Measurements from ENCODE around the gene PARS2. TPM values are rescaled to one million over a fixed set of nuclear protein-coding genes. Genes with fewer than 3 reads are reported as not detected.

Gene PARS2
- total RNA-seq, 1 donor from 2014 or later, result 5.4 TPM

GRCh38 chr1:54800899-54801759 is 36.8 kb upstream of the PARS2 start, which contains the start of gene TTC22:
TSS of gene TTC22 (minus strand) at chr1:54801323. CDS start at chr1:54801163, 160 bp downstream.
- H3K36me3 Mint-ChIP-seq (ENCODE audit: low read depth, unreplicated experiment), result peaks cover 1% of the 10 kb centered on the region
- no peaks in the 10 kb centered on the region for H3K9me3 ChIP-seq (ENCODE audit: insufficient read depth, low read depth, low read length)
- no peaks in the 10 kb centered on the region for H4K20me1 ChIP-seq (ENCODE audit: insufficient read depth, low read length)
- H3K79me2 ChIP-seq (ENCODE audit: insufficient read depth, low read length), result no peaks in the 10 kb centered on the region
- H3K4me1 ChIP-seq (ENCODE audit: insufficient read depth, low read length), result peaks cover 3% of the 10 kb centered on the region
- H2AFZ ChIP-seq (ENCODE audit: low read depth, low read length), result peak within 1 kb of the TSS; percentile 52
- no peak within 1 kb of the TSS for H3K27ac Mint-ChIP-seq (ENCODE audit: unreplicated experiment)
- DNase-seq (ENCODE audit: low read depth), result no peak
- H3K9ac ChIP-seq (ENCODE audit: low read length), result no peak within 1 kb of the TSS
- H3K9me3 Mint-ChIP-seq (ENCODE audit: unreplicated experiment), result no peaks in the 10 kb centered on the region
- H3K27me3 ChIP-seq (ENCODE audit: insufficient read depth, low read length), result peaks cover 36% of the 10 kb centered on the region
- FAIRE-seq, result no peak
- H3K36me3 ChIP-seq (ENCODE audit: insufficient read depth, low read length), result no peaks in the 10 kb centered on the region
- TF ChIP-seq CTCF (IDR thresholded peaks at IDR 0.05; ENCODE audit: insufficient read depth, low read depth, low read length), result no peak
- TF ChIP-seq EZH2 (IDR thresholded peaks at IDR 0.05; ENCODE audit: insufficient read depth, low read length), result peak; percentile 95
- H3K4me1 Mint-ChIP-seq (ENCODE audit: low read depth, unreplicated experiment), result no peaks in the 10 kb centered on the region
- no peak within 1 kb of the TSS for H3K27ac ChIP-seq (ENCODE audit: low read depth, low read length)
- no peak within 1 kb of the TSS for H3K4me3 Mint-ChIP-seq (ENCODE audit: unreplicated experiment)
- peaks cover 17% of the 10 kb centered on the region for H3K27me3 Mint-ChIP-seq (ENCODE audit: low read depth, unreplicated experiment)
- peak within 1 kb of the TSS; percentile 69 for H3K4me2 ChIP-seq (ENCODE audit: low read length)
- H3K4me3 ChIP-seq (ENCODE audit: insufficient read depth, low read depth, low read length), result no peak within 1 kb of the TSS

GRCh38 chr1:54800041-54800898 is 35.9 kb upstream of the PARS2 start:
- H3K9me3 ChIP-seq (ENCODE audit: insufficient read depth, low read depth, low read length), result no peaks in the 10 kb centered on the region
- H3K36me3 ChIP-seq (ENCODE audit: insufficient read depth, low read length), result no peaks in the 10 kb centered on the region
- H4K20me1 ChIP-seq (ENCODE audit: insufficient read depth, low read length), result no peaks in the 10 kb centered on the region
- Mint-ChIP-seq H3K4me1 (ENCODE audit: low read depth, unreplicated experiment) (no peaks in the 10 kb centered on the region), H3K27ac (ENCODE audit: unreplicated experiment) (no peak overlapping the region), H3K9me3 (ENCODE audit: unreplicated experiment) (no peaks in the 10 kb centered on the region), H3K27me3 (ENCODE audit: low read depth, unreplicated experiment) (peaks cover 17% of the 10 kb centered on the region), H3K4me3 (ENCODE audit: unreplicated experiment) (no peak overlapping the region), H3K36me3 (ENCODE audit: low read depth, unreplicated experiment) (peaks cover 1% of the 10 kb centered on the region)
- H3K27me3 ChIP-seq (ENCODE audit: insufficient read depth, low read length), result peaks cover 36% of the 10 kb centered on the region
- FAIRE-seq (no peak), DNase-seq (ENCODE audit: low read depth) (no peak)
- peak overlapping the region; percentile 69 for H3K4me2 ChIP-seq (ENCODE audit: low read length)
- peak overlapping the region; percentile 52 for H2AFZ ChIP-seq (ENCODE audit: low read depth, low read length)
- TF ChIP-seq CTCF (IDR thresholded peaks at IDR 0.05; ENCODE audit: insufficient read depth, low read depth, low read length), result no peak
- TF ChIP-seq EZH2 (IDR thresholded peaks at IDR 0.05; ENCODE audit: insufficient read depth, low read length), result no peak
- peaks cover 3% of the 10 kb centered on the region for H3K4me1 ChIP-seq (ENCODE audit: insufficient read depth, low read length)
- H3K27ac ChIP-seq (ENCODE audit: low read depth, low read length), result no peak overlapping the region
- no peaks in the 10 kb centered on the region for H3K79me2 ChIP-seq (ENCODE audit: insufficient read depth, low read length)
- H3K4me3 ChIP-seq (ENCODE audit: insufficient read depth, low read depth, low read length), result no peak overlapping the region
- no peak overlapping the region for H3K9ac ChIP-seq (ENCODE audit: low read length)

All from astrocyte (in vitro differentiated cells and primary cell).